Measurements from ENCODE around the gene RAPGEF6.

Gene RAPGEF6

GRCh38 chr5:131589510-131590348 is 45.3 kb downstream of the RAPGEF6 start:
- in situ Hi-C loops (cut with HindIII; ENCODE audit: low pct_unique_long_range_greater_than_20kb, low sequenced_read_pairs), result no loop called here
- TF ChIP-seq JUND (IDR thresholded peaks at IDR 0.05; ENCODE audit: low read depth), result no peak
- peak; percentile 42 to 57 for DNase-seq (ENCODE audit: low read depth in 1 of 2, low spot score in 1 of 2)

GRCh38 chr5:131587541-131587940 is 47.5 kb downstream of the RAPGEF6 start:
- in situ Hi-C loops (cut with HindIII; ENCODE audit: low pct_unique_long_range_greater_than_20kb, low sequenced_read_pairs), result no loop called here
- no peak for DNase-seq (ENCODE audit: low read depth in 1 of 2, low spot score in 1 of 2)
- TF ChIP-seq JUND (IDR thresholded peaks at IDR 0.05; ENCODE audit: low read depth), result no peak

DNA sequence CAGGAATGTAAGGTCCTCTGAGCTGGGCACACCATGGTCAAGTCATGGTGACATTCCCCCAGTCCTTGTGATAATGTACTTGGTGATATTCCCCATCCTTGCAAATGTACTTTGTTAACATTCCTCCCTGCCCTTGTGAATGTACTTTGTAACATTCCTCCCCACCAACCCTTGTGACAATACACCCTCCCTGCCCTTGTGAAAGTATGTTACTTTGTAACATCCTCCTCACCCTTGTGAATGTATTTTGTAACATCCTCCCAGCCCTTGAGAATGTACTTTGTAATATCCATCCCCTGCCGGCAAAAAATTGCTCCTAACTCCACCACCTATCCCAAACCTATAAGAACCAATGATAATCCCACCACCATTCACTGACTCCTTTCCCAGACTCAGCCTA is 53.3 kb downstream of the RAPGEF6 start:
- DNase-seq (ENCODE audit: low read depth in 1 of 2, low spot score in 1 of 2), result no peak
- TF ChIP-seq JUND (IDR thresholded peaks at IDR 0.05; ENCODE audit: low read depth), result no peak
- in situ Hi-C loops (cut with HindIII; ENCODE audit: low pct_unique_long_range_greater_than_20kb, low sequenced_read_pairs), result no loop called here

DNA sequence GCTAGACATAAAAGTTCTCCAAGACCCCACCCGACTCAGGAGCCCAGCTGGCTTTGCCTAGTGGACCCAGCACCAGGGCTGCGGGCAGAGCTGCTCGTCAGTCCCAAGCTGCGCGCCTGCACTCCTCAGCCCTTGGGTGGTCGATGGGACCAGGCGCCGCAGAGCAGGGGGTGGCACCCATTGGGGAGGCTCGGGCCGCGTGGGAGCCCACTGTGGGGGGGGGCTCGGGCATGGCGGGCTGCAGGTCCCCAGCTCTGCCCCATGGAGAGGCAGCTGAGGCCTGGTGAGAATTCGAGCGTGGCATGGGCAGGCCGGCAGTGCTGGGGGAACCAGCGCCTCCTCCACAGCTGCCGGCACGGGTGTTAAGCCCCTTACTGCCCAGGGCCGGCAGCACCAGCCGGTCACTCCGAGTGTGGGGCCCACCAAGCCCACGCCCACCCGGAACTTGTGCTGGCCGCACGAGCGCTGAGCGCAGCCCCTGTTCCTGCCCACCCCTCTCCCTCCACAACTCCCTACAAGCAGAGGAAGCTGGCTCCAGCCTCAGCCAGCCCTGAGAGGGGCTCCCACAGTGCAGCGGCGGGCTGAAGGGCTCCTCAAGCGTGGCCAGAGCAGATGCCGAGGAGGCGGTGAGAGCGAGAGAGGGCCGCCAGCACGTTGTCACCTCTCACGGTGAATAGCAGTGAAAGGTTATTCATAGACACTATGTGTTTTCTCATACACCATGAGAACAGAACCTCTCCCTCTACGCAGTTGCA is 54.9 kb downstream of the RAPGEF6 start:
- DNase-seq (ENCODE audit: low read depth in 1 of 2, low spot score in 1 of 2), result no peak
- TF ChIP-seq JUND (IDR thresholded peaks at IDR 0.05; ENCODE audit: low read depth), result no peak
- in situ Hi-C loops (cut with HindIII; ENCODE audit: low pct_unique_long_range_greater_than_20kb, low sequenced_read_pairs), result no loop called here

GRCh38 chr5:131575660-131576227 is 59.3 kb downstream of the RAPGEF6 start:
- no peak for DNase-seq (ENCODE audit: low read depth in 1 of 2, low spot score in 1 of 2)
- in situ Hi-C loops (cut with HindIII; ENCODE audit: low pct_unique_long_range_greater_than_20kb, low sequenced_read_pairs), result no loop called here
- no peak for TF ChIP-seq JUND (IDR thresholded peaks at IDR 0.05; ENCODE audit: low read depth)

GRCh38 chr5:131571669-131572168 is 63.3 kb downstream of the RAPGEF6 start:
- no peak for TF ChIP-seq JUND (IDR thresholded peaks at IDR 0.05; ENCODE audit: low read depth)

DNA sequence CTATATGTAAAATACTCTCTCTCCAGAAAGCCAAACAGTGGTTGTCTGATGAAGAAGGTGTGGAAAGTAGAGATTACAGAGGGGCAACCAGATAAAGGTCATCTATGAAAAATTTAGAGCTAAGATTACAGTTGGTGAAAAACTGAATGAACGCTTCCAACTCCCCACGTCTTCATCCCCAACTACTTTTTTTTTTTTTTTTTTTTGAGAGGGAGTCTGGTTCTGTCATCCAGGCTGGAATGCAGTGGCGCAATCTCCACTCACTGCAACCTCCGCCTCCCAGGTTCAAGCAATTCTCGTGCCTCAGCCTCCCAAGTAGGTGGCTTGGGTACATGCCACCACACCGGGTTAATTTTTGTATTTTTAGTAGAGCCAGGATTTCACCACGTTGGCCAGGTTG is 64.3 kb downstream of the RAPGEF6 start:
- no peak for TF ChIP-seq JUND (IDR thresholded peaks at IDR 0.05; ENCODE audit: low read depth)
- in situ Hi-C loops (cut with HindIII; ENCODE audit: low pct_unique_long_range_greater_than_20kb, low sequenced_read_pairs), result no loop called here
- DNase-seq (ENCODE audit: low read depth in 1 of 2, low spot score in 1 of 2), result no peak

More at GRCh38 chr5:131571669-131572168, 63.3 kb downstream of the RAPGEF6 start:
- DNase-seq (ENCODE audit: low read depth in 1 of 2, low spot score in 1 of 2), result no peak
- in situ Hi-C loops (cut with HindIII; ENCODE audit: low pct_unique_long_range_greater_than_20kb, low sequenced_read_pairs), result no loop called here

GRCh38 chr5:131564229-131564652 is 70.8 kb downstream of the RAPGEF6 start:
- DNase-seq (ENCODE audit: low read depth in 1 of 2, low spot score in 1 of 2), result no peak
- in situ Hi-C loops (cut with HindIII; ENCODE audit: low pct_unique_long_range_greater_than_20kb, low sequenced_read_pairs), result no loop called here
- no peak for TF ChIP-seq JUND (IDR thresholded peaks at IDR 0.05; ENCODE audit: low read depth)

GRCh38 chr5:131563434-131564228 is 71.4 kb downstream of the RAPGEF6 start:
- in situ Hi-C loops (cut with HindIII; ENCODE audit: low pct_unique_long_range_greater_than_20kb, low sequenced_read_pairs), result no loop called here
- no peak for DNase-seq (ENCODE audit: low read depth in 1 of 2, low spot score in 1 of 2)
- TF ChIP-seq JUND (IDR thresholded peaks at IDR 0.05; ENCODE audit: low read depth), result no peak

GRCh38 chr5:131550606-131551005 is 84.4 kb downstream of the RAPGEF6 start:
- no peak for DNase-seq (ENCODE audit: low read depth in 1 of 2, low spot score in 1 of 2)
- in situ Hi-C loops (cut with HindIII; ENCODE audit: low pct_unique_long_range_greater_than_20kb, low sequenced_read_pairs), result no loop called here
- TF ChIP-seq JUND (IDR thresholded peaks at IDR 0.05; ENCODE audit: low read depth), result no peak

DNA sequence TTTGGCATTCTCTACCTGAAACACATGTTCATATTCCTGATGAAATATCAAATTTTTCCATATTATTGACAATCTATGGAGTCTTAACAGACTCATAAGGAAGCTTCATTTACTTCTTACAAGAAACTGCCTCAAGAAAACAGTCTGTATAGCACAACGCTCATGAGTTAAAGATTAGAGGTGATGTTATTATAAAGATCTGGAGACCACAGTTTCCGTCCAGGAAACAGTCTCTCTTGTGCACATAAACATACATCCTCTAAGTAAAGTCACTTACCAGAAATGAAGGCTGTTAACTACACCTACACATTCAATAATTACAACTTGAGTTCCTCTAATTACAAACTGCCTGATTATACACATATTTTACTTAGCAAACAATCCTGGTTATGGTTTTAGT is 86.9 kb downstream of the RAPGEF6 start:
- DNase-seq (ENCODE audit: low read depth in 1 of 2, low spot score in 1 of 2), result no peak
- in situ Hi-C loops (cut with HindIII; ENCODE audit: low pct_unique_long_range_greater_than_20kb, low sequenced_read_pairs), result no loop called here
- no peak for TF ChIP-seq JUND (IDR thresholded peaks at IDR 0.05; ENCODE audit: low read depth)

DNA sequence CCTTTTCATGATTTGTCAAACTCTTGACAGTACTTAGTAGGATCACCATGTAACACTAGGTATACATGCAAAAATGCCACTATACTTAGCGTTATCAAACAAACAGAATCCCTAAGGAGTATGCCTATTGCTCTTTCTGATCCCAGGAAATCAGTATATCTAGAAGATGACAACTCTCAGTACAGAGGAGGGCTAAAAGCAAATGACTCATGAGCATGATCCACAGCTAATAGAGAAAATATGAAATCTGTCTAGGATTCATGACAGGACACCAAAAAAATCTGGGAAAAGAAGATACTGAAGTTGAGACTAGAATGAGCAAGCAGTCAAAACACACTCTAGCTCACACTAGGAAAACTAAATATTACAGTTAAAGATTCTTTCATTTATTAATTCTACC is 89.2 kb downstream of the RAPGEF6 start:
- in situ Hi-C loops (cut with HindIII; ENCODE audit: low pct_unique_long_range_greater_than_20kb, low sequenced_read_pairs), result no loop called here
- no peak for TF ChIP-seq JUND (IDR thresholded peaks at IDR 0.05; ENCODE audit: low read depth)

More for the DNA sequence above, 89.2 kb downstream of the RAPGEF6 start:
- no peak for DNase-seq (ENCODE audit: low read depth in 1 of 2, low spot score in 1 of 2)

All from T47D (cell line).